ENCODE data around the gene P2RY14.

P2RY14 gene

GRCh38 chr3:151303751-151304150, 25.4 kb upstream of the P2RY14 start:
- Histone ChIP-seq H3K14ac (ENCODE audit: low read length) (no peak overlapping the region), H3K27me3 (ENCODE audit: insufficient read depth, low read length) (no peaks in the 10 kb centered on the region), H4K8ac (ENCODE audit: low read depth, low read length) (no peak overlapping the region), H3K23ac (ENCODE audit: low read length) (no peak overlapping the region), H4K91ac (ENCODE audit: low read depth, low read length) (no peak overlapping the region), H3K4me2 (ENCODE audit: low read length) (no peak overlapping the region), H2BK5ac (ENCODE audit: low read depth, low read length, poor library complexity) (no peak overlapping the region), H3K4ac (ENCODE audit: low read depth, low read length) (no peak overlapping the region), H4K12ac (ENCODE audit: low read depth, low read length) (no peak overlapping the region), H3K9me3 (ENCODE audit: insufficient read depth, low read depth, low read length) (no peaks in the 10 kb centered on the region), H3K27ac (ENCODE audit: low read depth, low read length) (peak overlapping the region; percentile 89), H3K79me2 (ENCODE audit: control insufficient read depth, insufficient read depth, low read length, poor library complexity) (peaks cover 5% of the 10 kb centered on the region), H2BK120ac (ENCODE audit: insufficient read depth, low read length, poor library complexity) (no peak overlapping the region), H3K79me1 (ENCODE audit: low read length) (peaks cover 16% of the 10 kb centered on the region), H3K9ac (ENCODE audit: low read length) (no peak overlapping the region), H3K4me1 (ENCODE audit: control insufficient read depth in 1 of 2, insufficient read depth in 2 of 2, low read length in 2 of 2) (peaks cover 21 to 25% of the 10 kb centered on the region in 2 experiments), H3K36me3 (ENCODE audit: control insufficient read depth in 1 of 2, insufficient read depth in 2 of 2, low read length in 2 of 2) (peaks cover 4 to 5% of the 10 kb centered on the region in 2 experiments), H2BK12ac (ENCODE audit: low read length) (no peak overlapping the region), H3K18ac (ENCODE audit: low read length) (no peak overlapping the region), H2AFZ (ENCODE audit: insufficient read depth, low read length, poor library complexity) (no peak overlapping the region), H2AK5ac (ENCODE audit: low read length) (no peak overlapping the region), H3K4me3 (ENCODE audit: low read depth, low read length) (no peak overlapping the region)
- no peak for DNase-seq
- WGBS (ENCODE audit: extremely low coverage, insufficient coverage, insufficient read length): no CpG with 5 or more reads among the region's 2 CpGs

GRCh38 chr3:151301787-151302186, 23.4 kb upstream of the P2RY14 start:
- Histone ChIP-seq H3K14ac (ENCODE audit: low read length) (no peak overlapping the region), H3K4me1 (ENCODE audit: control insufficient read depth in 1 of 2, insufficient read depth in 2 of 2, low read length in 2 of 2) (peaks cover 18 to 22% of the 10 kb centered on the region in 2 experiments), H3K23ac (ENCODE audit: low read length) (no peak overlapping the region), H4K12ac (ENCODE audit: low read depth, low read length) (no peak overlapping the region), H2BK5ac (ENCODE audit: low read depth, low read length, poor library complexity) (no peak overlapping the region), H3K27ac (ENCODE audit: low read depth, low read length) (no peak overlapping the region), H2AFZ (ENCODE audit: insufficient read depth, low read length, poor library complexity) (no peak overlapping the region), H3K79me2 (ENCODE audit: control insufficient read depth, insufficient read depth, low read length, poor library complexity) (peaks cover 3% of the 10 kb centered on the region), H3K9me3 (ENCODE audit: insufficient read depth, low read depth, low read length) (no peaks in the 10 kb centered on the region), H3K79me1 (ENCODE audit: low read length) (peaks cover 16% of the 10 kb centered on the region), H3K4ac (ENCODE audit: low read depth, low read length) (no peak overlapping the region), H3K18ac (ENCODE audit: low read length) (no peak overlapping the region), H3K4me2 (ENCODE audit: low read length) (no peak overlapping the region), H2BK12ac (ENCODE audit: low read length) (no peak overlapping the region), H4K8ac (ENCODE audit: low read depth, low read length) (no peak overlapping the region), H3K9ac (ENCODE audit: low read length) (no peak overlapping the region), H3K4me3 (ENCODE audit: low read depth, low read length) (no peak overlapping the region), H3K27me3 (ENCODE audit: insufficient read depth, low read length) (no peaks in the 10 kb centered on the region), H3K36me3 (ENCODE audit: control insufficient read depth in 1 of 2, insufficient read depth in 2 of 2, low read length in 2 of 2) (peaks cover 4 to 5% of the 10 kb centered on the region in 2 experiments), H2AK5ac (ENCODE audit: low read length) (no peak overlapping the region), H4K91ac (ENCODE audit: low read depth, low read length) (no peak overlapping the region), H2BK120ac (ENCODE audit: insufficient read depth, low read length, poor library complexity) (no peak overlapping the region)
- WGBS (ENCODE audit: extremely low coverage, insufficient coverage, insufficient read length): no CpG with 5 or more reads among the region's 3 CpGs
- DNase-seq: no peak

- H4K91ac ChIP-seq (ENCODE audit: low read depth, low read length): no peak overlapping the region
Observed at GRCh38 chr3:151300539-151300938, 22.2 kb upstream of the P2RY14 start.

GRCh38 chr3:151299006-151299405, 20.7 kb upstream of the P2RY14 start:
- Histone ChIP-seq H3K79me1 (ENCODE audit: low read length) (no peaks in the 10 kb centered on the region), H4K91ac (ENCODE audit: low read depth, low read length) (no peak overlapping the region), H3K36me3 (ENCODE audit: control insufficient read depth in 1 of 2, insufficient read depth in 2 of 2, low read length in 2 of 2) (peaks cover 3 to 8% of the 10 kb centered on the region in 2 experiments), H3K18ac (ENCODE audit: low read length) (no peak overlapping the region), H2BK120ac (ENCODE audit: insufficient read depth, low read length, poor library complexity) (no peak overlapping the region), H3K4me2 (ENCODE audit: low read length) (no peak overlapping the region), H3K9me3 (ENCODE audit: insufficient read depth, low read depth, low read length) (no peaks in the 10 kb centered on the region), H4K8ac (ENCODE audit: low read depth, low read length) (no peak overlapping the region), H3K27ac (ENCODE audit: low read depth, low read length) (no peak overlapping the region), H2AFZ (ENCODE audit: insufficient read depth, low read length, poor library complexity) (no peak overlapping the region), H3K79me2 (ENCODE audit: control insufficient read depth, insufficient read depth, low read length, poor library complexity) (no peaks in the 10 kb centered on the region), H2BK5ac (ENCODE audit: low read depth, low read length, poor library complexity) (no peak overlapping the region), H3K14ac (ENCODE audit: low read length) (no peak overlapping the region), H3K4me1 (ENCODE audit: control insufficient read depth in 1 of 2, insufficient read depth in 2 of 2, low read length in 2 of 2) (peaks cover 7 to 16% of the 10 kb centered on the region in 2 experiments), H3K4me3 (ENCODE audit: low read depth, low read length) (no peak overlapping the region), H3K4ac (ENCODE audit: low read depth, low read length) (no peak overlapping the region), H2BK12ac (ENCODE audit: low read length) (no peak overlapping the region), H3K9ac (ENCODE audit: low read length) (no peak overlapping the region), H4K12ac (ENCODE audit: low read depth, low read length) (no peak overlapping the region), H3K23ac (ENCODE audit: low read length) (no peak overlapping the region), H3K27me3 (ENCODE audit: insufficient read depth, low read length) (no peaks in the 10 kb centered on the region), H2AK5ac (ENCODE audit: low read length) (no peak overlapping the region)
- DNase-seq: no peak
- no CpG with 5 or more reads among the region's 2 CpGs for WGBS (ENCODE audit: extremely low coverage, insufficient coverage, insufficient read length)

More at GRCh38 chr3:151300539-151300938, 22.2 kb upstream of the P2RY14 start:
- no peak overlapping the region for H3K4me2 ChIP-seq (ENCODE audit: low read length)
- no peaks in the 10 kb centered on the region for H3K9me3 ChIP-seq (ENCODE audit: insufficient read depth, low read depth, low read length)
- no peak for DNase-seq
- H2AFZ ChIP-seq (ENCODE audit: insufficient read depth, low read length, poor library complexity): no peak overlapping the region
- H3K79me2 ChIP-seq (ENCODE audit: control insufficient read depth, insufficient read depth, low read length, poor library complexity): no peaks in the 10 kb centered on the region
- H2BK12ac ChIP-seq (ENCODE audit: low read length): no peak overlapping the region
- WGBS (ENCODE audit: extremely low coverage, insufficient coverage, insufficient read length): no CpG with 5 or more reads among the region's 1 CpG
- H2BK5ac ChIP-seq (ENCODE audit: low read depth, low read length, poor library complexity): no peak overlapping the region
- H3K79me1 ChIP-seq (ENCODE audit: low read length): peaks cover 6% of the 10 kb centered on the region
- H3K27me3 ChIP-seq (ENCODE audit: insufficient read depth, low read length): no peaks in the 10 kb centered on the region
- H3K18ac ChIP-seq (ENCODE audit: low read length): no peak overlapping the region
- H3K9ac ChIP-seq (ENCODE audit: low read length): no peak overlapping the region
- H3K4me1 ChIP-seq (ENCODE audit: control insufficient read depth in 1 of 2, insufficient read depth in 2 of 2, low read length in 2 of 2): peaks cover 15 to 17% of the 10 kb centered on the region in 2 experiments
- no peak overlapping the region for H2AK5ac ChIP-seq (ENCODE audit: low read length)
- H3K27ac ChIP-seq (ENCODE audit: low read depth, low read length): no peak overlapping the region
- H4K8ac ChIP-seq (ENCODE audit: low read depth, low read length): no peak overlapping the region
- H3K4ac ChIP-seq (ENCODE audit: low read depth, low read length): no peak overlapping the region
- no peak overlapping the region for H4K12ac ChIP-seq (ENCODE audit: low read depth, low read length)
- H3K4me3 ChIP-seq (ENCODE audit: low read depth, low read length): no peak overlapping the region
- no peak overlapping the region for H3K14ac ChIP-seq (ENCODE audit: low read length)
- H3K36me3 ChIP-seq (ENCODE audit: control insufficient read depth in 1 of 2, insufficient read depth in 2 of 2, low read length in 2 of 2): peaks cover 2% of the 10 kb centered on the region in 2 experiments
- no peak overlapping the region for H2BK120ac ChIP-seq (ENCODE audit: insufficient read depth, low read length, poor library complexity)
- H3K23ac ChIP-seq (ENCODE audit: low read length): no peak overlapping the region
